HL-60 (cell line): ENCODE measurements around the gene NEK1.

Experiments
- DNase-seq, 2 experiments: peaks; one replicate each; pipeline ENCODE4 v3.0.0-alpha.2; 2010 to 2020; ENCODE audit warnings: low read depth in 1 of 2, low spot score in 1 of 2
- H3K27ac ChIP-seq: fragments of 250-450 bp; sonication (Bioruptor Pico); replicated peaks from 2 replicates; pipeline ENCODE4 v1.5.1; 2020; ENCODE audit warnings: mild to moderate bottlenecking, moderate library complexity
- H3K27me3 ChIP-seq: fragments of 250-450 bp; sonication (Bioruptor Pico); 2 replicates; pipeline ENCODE4 v1.5.1; 2021; ENCODE audit warnings: mild to moderate bottlenecking, moderate library complexity; ENCODE audit not compliant: insufficient read depth, poor library complexity, severe bottlenecking
- H3K4me3 ChIP-seq: replicated peaks from 2 replicates; pipeline ENCODE4 v1.5.1; 2011; ENCODE audit warnings: mild to moderate bottlenecking, control low read depth, low read length; ENCODE audit not compliant: insufficient read depth
- GABPA ChIP-seq: IDR thresholded peaks from 2 replicates; pipeline ENCODE4 v1.6.1; 2012; ENCODE audit warnings: low read depth
- POLR2AphosphoS5 ChIP-seq: IDR thresholded peaks from 2 replicates; pipeline ENCODE4 v1.6.1; 2012; ENCODE audit warnings: low read depth
- REST ChIP-seq: IDR thresholded peaks from 2 replicates; pipeline ENCODE4 v1.6.1; 2012; ENCODE audit warnings: low read depth; ENCODE audit not compliant: insufficient replicate concordance
- SPI1 ChIP-seq: IDR thresholded peaks from 2 replicates; pipeline ENCODE4 v1.6.1; 2012; ENCODE audit warnings: low read depth, mild to moderate bottlenecking, borderline replicate concordance
- TF ChIP-seq, protein P1 (sequence below): IDR thresholded peaks from one replicate; pipeline ENCODE4 v1.5.1; 2011; ENCODE audit warnings: low read length, control low read depth, inconsistent platforms; ENCODE audit not compliant: insufficient read depth

The NEK1 gene

GRCh38 chr4:169649545-169650226 is 37.3 kb upstream of the NEK1 start:
- Histone ChIP-seq H3K4me3 (no peak overlapping the region), H3K27ac (no peak overlapping the region), H3K27me3 (no peaks in the 10 kb centered on the region)
- no peak for DNase-seq
- TF ChIP-seq SPI1 (no peak), POLR2AphosphoS5 (no peak), REST (no peak), GABPA (no peak)
- TF ChIP-seq, protein P1, sequence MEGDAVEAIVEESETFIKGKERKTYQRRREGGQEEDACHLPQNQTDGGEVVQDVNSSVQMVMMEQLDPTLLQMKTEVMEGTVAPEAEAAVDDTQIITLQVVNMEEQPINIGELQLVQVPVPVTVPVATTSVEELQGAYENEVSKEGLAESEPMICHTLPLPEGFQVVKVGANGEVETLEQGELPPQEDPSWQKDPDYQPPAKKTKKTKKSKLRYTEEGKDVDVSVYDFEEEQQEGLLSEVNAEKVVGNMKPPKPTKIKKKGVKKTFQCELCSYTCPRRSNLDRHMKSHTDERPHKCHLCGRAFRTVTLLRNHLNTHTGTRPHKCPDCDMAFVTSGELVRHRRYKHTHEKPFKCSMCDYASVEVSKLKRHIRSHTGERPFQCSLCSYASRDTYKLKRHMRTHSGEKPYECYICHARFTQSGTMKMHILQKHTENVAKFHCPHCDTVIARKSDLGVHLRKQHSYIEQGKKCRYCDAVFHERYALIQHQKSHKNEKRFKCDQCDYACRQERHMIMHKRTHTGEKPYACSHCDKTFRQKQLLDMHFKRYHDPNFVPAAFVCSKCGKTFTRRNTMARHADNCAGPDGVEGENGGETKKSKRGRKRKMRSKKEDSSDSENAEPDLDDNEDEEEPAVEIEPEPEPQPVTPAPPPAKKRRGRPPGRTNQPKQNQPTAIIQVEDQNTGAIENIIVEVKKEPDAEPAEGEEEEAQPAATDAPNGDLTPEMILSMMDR = no peak

GRCh38 chr4:169645627-169646026 is 33.2 kb upstream of the NEK1 start:
- no peak overlapping the region for H3K4me3 ChIP-seq
- TF ChIP-seq REST = no peak

DNA sequence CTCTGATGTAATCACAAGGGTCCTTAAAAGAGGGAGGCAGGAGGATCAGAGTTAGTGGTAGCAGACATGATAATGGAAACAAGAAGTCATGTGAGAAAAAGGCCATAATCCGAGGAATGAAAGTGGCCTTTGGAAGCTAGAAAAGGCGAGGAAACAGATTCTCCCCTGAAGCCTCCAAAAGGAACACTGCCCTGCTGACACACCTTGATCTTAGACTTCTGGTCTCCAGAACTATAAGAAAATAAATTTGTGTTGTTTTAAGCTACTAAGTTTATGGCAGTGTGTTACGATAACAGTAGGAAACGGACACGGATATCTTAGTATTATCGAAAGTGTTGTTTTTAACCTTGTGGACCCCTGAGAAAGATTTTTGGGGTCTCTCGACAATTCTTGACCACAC is 32.4 kb upstream of the NEK1 start:
- no peak overlapping the region for H3K27ac ChIP-seq
- TF ChIP-seq, protein P1 = no peak
- TF ChIP-seq POLR2AphosphoS5 = no peak
- no peak for TF ChIP-seq REST
- no peak for TF ChIP-seq SPI1
- TF ChIP-seq GABPA = no peak
- no peak overlapping the region for H3K4me3 ChIP-seq
- no peaks in the 10 kb centered on the region for H3K27me3 ChIP-seq
- DNase-seq = no peak

More at GRCh38 chr4:169645627-169646026, 33.2 kb upstream of the NEK1 start:
- Histone ChIP-seq H3K27ac (no peak overlapping the region), H3K27me3 (no peaks in the 10 kb centered on the region)
- DNase-seq = no peak
